H1 (cell line): ENCODE measurements around the gene PCCA. TPM values are rescaled to one million over a fixed set of nuclear protein-coding genes. Genes with fewer than 3 reads are reported as not detected.

Source experiments
- CTCF ChIA-PET: fragments of 300-600 bp; sonication (Branson Sonifier 250); formaldehyde crosslinking; loops from one replicate; lab custom pipeline; 2021; ENCODE audit not compliant: partially characterized antibody; lab: Charles Lee
- POLR2A ChIA-PET: fragments of 300-600 bp; sonication (Branson Sonifier 250); formaldehyde crosslinking; loops from one replicate; lab custom pipeline; 2021; ENCODE audit warnings: inconsistent platforms; ENCODE audit not compliant: partially characterized antibody; lab: Charles Lee
- DNase-seq, 2 experiments: peaks; one replicate each; pipeline versions ENCODE4 v3.0.0 to v3.0.0-alpha.2; 2010 to 2022; ENCODE audit warnings: low spot score in 2 of 2, low read depth in 1 of 2, mixed read lengths in 1 of 2
- FAIRE-seq: peaks from 2 replicates; lab custom pipeline; 2011; peaks lifted over from hg19 to GRCh38; lab: Jason Lieb, UNC
- H2AFZ ChIP-seq: 2 replicates; pipeline ENCODE4 v1.8.1; 2012; ENCODE audit warnings: low read length, inconsistent platforms
- H2AK5ac ChIP-seq: 2 replicates; pipeline ENCODE4 v1.6.1; 2013; ENCODE audit warnings: low read depth, low read length
- H2BK120ac ChIP-seq: replicated peaks from 2 replicates; pipeline ENCODE3; 2013; ENCODE audit warnings: low read depth, low read length, inconsistent platforms
- H2BK12ac ChIP-seq: 2 replicates; pipeline ENCODE4 v1.6.1; 2013; ENCODE audit warnings: low read depth, low read length
- H2BK15ac ChIP-seq: 2 replicates; pipeline ENCODE4 v1.6.1; 2013; ENCODE audit warnings: low read length
- H2BK20ac ChIP-seq: 2 replicates; pipeline ENCODE4 v1.6.1; 2013; ENCODE audit warnings: low read length
- H2BK5ac ChIP-seq: 2 replicates; pipeline ENCODE4 v1.6.1; 2013; ENCODE audit warnings: low read depth, low read length
- H3K14ac ChIP-seq: 2 replicates; pipeline ENCODE4 v1.6.1; 2013; ENCODE audit warnings: inconsistent platforms; ENCODE audit not compliant: insufficient read length
- H3K18ac ChIP-seq: 2 replicates; pipeline ENCODE4 v1.6.1; 2013; ENCODE audit warnings: low read length; ENCODE audit errors: extremely low read depth
- H3K23ac ChIP-seq: 2 replicates; pipeline ENCODE4 v1.6.1; 2013; ENCODE audit warnings: inconsistent platforms; ENCODE audit not compliant: insufficient read length
- H3K23me2 ChIP-seq: 2 replicates; pipeline ENCODE4 v1.6.1; 2013; ENCODE audit warnings: low read depth, low read length
- H3K27ac ChIP-seq: 2 replicates; pipeline ENCODE4 v1.6.1; 2011; ENCODE audit warnings: low read depth, low read length, inconsistent platforms
- H3K27me3 ChIP-seq, 4 experiments: replicated peaks in 1 of 4; 1 replicate in 1 of 4; 2 replicates in 3 of 4; pipeline versions ENCODE4 v1.6.1 to v1.8.1; 2011 to 2013; ENCODE audit warnings: low read length in 3 of 4, mild to moderate bottlenecking in 3 of 4, inconsistent platforms in 2 of 4, mixed read lengths in 2 of 4, moderate library complexity in 1 of 4; ENCODE audit not compliant: control insufficient read depth in 3 of 4, insufficient read depth in 3 of 4; ENCODE audit errors: extremely low read depth in 1 of 4
- H3K36me3 ChIP-seq, 4 experiments: 2 replicates each; pipeline versions ENCODE4 v1.6.1 to v1.8.1; 2011 to 2013; ENCODE audit warnings: mild to moderate bottlenecking in 4 of 4, low read length in 3 of 4, moderate library complexity in 2 of 4, control low read depth in 1 of 4, inconsistent platforms in 1 of 4; ENCODE audit not compliant: insufficient read depth in 4 of 4, control insufficient read depth in 2 of 4
- H3K4ac ChIP-seq: replicated peaks from 2 replicates; pipeline ENCODE3; 2013; ENCODE audit warnings: low read length, low read depth, mixed read lengths, inconsistent platforms; ENCODE audit not compliant: insufficient read length
- H3K4me1 ChIP-seq, 4 experiments: replicated peaks in 1 of 4; 1 replicate in 1 of 4; 2 replicates in 3 of 4; pipeline versions ENCODE4 v1.6.1 to v1.8.1; 2011 to 2013; ENCODE audit warnings: low read length in 3 of 4, inconsistent platforms in 2 of 4, mixed read lengths in 1 of 4; ENCODE audit not compliant: insufficient read depth in 4 of 4, control insufficient read depth in 3 of 4
- H3K4me2 ChIP-seq, 2 experiments: 2 replicates each; pipeline versions ENCODE4 v1.6.1 to v1.8.1; 2011 to 2013; ENCODE audit warnings: low read depth in 2 of 2, low read length in 2 of 2, control low read depth in 1 of 2, inconsistent platforms in 1 of 2, mild to moderate bottlenecking in 1 of 2; ENCODE audit not compliant: insufficient read depth in 1 of 2
- H3K4me3 ChIP-seq, 4 experiments: fragments of 200-600, 300-600 bp in 1 of 4; sonication (generic), shearing (Covaris generic), sonication (Bioruptor Twin) in 1 of 4; 2 replicates each; pipeline versions ENCODE4 v1.5.1 to v1.8.1; 2011 to 2016; ENCODE audit warnings: low read length in 4 of 4, low read depth in 3 of 4, control low read depth in 2 of 4, inconsistent platforms in 2 of 4, mild to moderate bottlenecking in 2 of 4, mixed read lengths in 1 of 4, moderate library complexity in 1 of 4; ENCODE audit not compliant: insufficient read depth in 2 of 4; ENCODE audit errors: extremely low read depth in 1 of 4
- H3K56ac ChIP-seq: replicated peaks from 2 replicates; pipeline ENCODE3; 2013; ENCODE audit warnings: low read depth, mild to moderate bottlenecking, mixed read lengths, low read length, inconsistent platforms; ENCODE audit not compliant: insufficient read length
- H3K79me1 ChIP-seq: 2 replicates; pipeline ENCODE4 v1.6.1; 2013; ENCODE audit warnings: low read depth, low read length, control low read depth
- H3K79me2 ChIP-seq, 2 experiments: 2 replicates each; pipeline versions ENCODE4 v1.6.1 to v1.8.1; 2012 to 2013; ENCODE audit warnings: low read length in 2 of 2, mild to moderate bottlenecking in 2 of 2, inconsistent platforms in 1 of 2; ENCODE audit not compliant: insufficient read depth in 2 of 2, control insufficient read depth in 1 of 2
- H3K9ac ChIP-seq, 4 experiments: replicated peaks in 1 of 4; 1 replicate in 1 of 4; 2 replicates in 3 of 4; pipeline versions ENCODE4 v1.6.1 to v1.8.1; 2011 to 2013; ENCODE audit warnings: low read depth in 3 of 4, low read length in 3 of 4, control low read depth in 2 of 4, mild to moderate bottlenecking in 2 of 4, moderate library complexity in 2 of 4, inconsistent platforms in 1 of 4; ENCODE audit errors: extremely low read depth in 1 of 4
- H3K9me3 ChIP-seq, 2 experiments: 2 replicates each; pipeline versions ENCODE4 v1.6.1 to v1.8.1; 2012 to 2013; ENCODE audit warnings: mild to moderate bottlenecking in 2 of 2, moderate library complexity in 2 of 2, control low read depth in 1 of 2, inconsistent platforms in 1 of 2, low read depth in 1 of 2, low read length in 1 of 2, mixed read lengths in 1 of 2; ENCODE audit not compliant: insufficient read depth in 2 of 2
- H4K20me1 ChIP-seq, 2 experiments: replicated peaks in 1 of 2; 2 replicates each; pipeline versions ENCODE3 to v1.8.1; 2011 to 2013; ENCODE audit warnings: inconsistent platforms in 2 of 2, low read length in 2 of 2, mild to moderate bottlenecking in 1 of 2; ENCODE audit not compliant: insufficient read depth in 2 of 2, control insufficient read depth in 1 of 2
- H4K5ac ChIP-seq: 2 replicates; pipeline ENCODE4 v1.6.1; 2013; ENCODE audit warnings: low read length, low read depth, mixed read lengths, inconsistent platforms; ENCODE audit not compliant: insufficient read length
- H4K8ac ChIP-seq: 2 replicates; pipeline ENCODE4 v1.8.0; 2013; ENCODE audit warnings: mild to moderate bottlenecking, moderate library complexity, low read length, inconsistent platforms; ENCODE audit not compliant: insufficient read depth; ENCODE audit errors: extremely low read depth
- H4K91ac ChIP-seq: replicated peaks from 2 replicates; pipeline ENCODE3; 2013; ENCODE audit warnings: low read length, mixed read lengths, inconsistent platforms; ENCODE audit not compliant: insufficient read length
- CEBPB ChIP-seq: IDR thresholded peaks from 2 replicates; pipeline ENCODE4 v1.6.1; 2012; ENCODE audit warnings: low read depth, low read length
- CHD1 ChIP-seq: IDR thresholded peaks from 2 replicates; pipeline ENCODE4 v1.6.1; 2012; ENCODE audit warnings: low read depth, low read length, improper control_type of control experiment
- EZH2 ChIP-seq: fragments of 200-600 bp; sonication (generic); IDR thresholded peaks from 2 replicates; pipeline ENCODE4 v1.7.1; 2012; ENCODE audit warnings: low read depth, mild to moderate bottlenecking, moderate library complexity, low read length, inconsistent platforms; ENCODE audit not compliant: severe bottlenecking
- HDAC2 ChIP-seq, 2 experiments: fragments of 300-600 bp in 1 of 2; sonication (generic) in 1 of 2; IDR thresholded peaks; 2 replicates each; pipeline ENCODE4 v1.6.1; 2011 to 2012; ENCODE audit warnings: low read depth in 2 of 2, low read length in 2 of 2, mild to moderate bottlenecking in 2 of 2, moderate library complexity in 2 of 2, borderline replicate concordance in 1 of 2, inconsistent platforms in 1 of 2
- KDM1A ChIP-seq: fragments of 200-600, 300-600 bp; sonication (generic); IDR thresholded peaks from 2 replicates; pipeline ENCODE4 v1.7.1; 2016; ENCODE audit warnings: mild to moderate bottlenecking, low read length, borderline replicate concordance
- MAX ChIP-seq: IDR thresholded peaks from 2 replicates; pipeline ENCODE4 v1.6.1; 2012; ENCODE audit warnings: inconsistent platforms
- NRF1 ChIP-seq: IDR thresholded peaks from 2 replicates; pipeline ENCODE4 v1.6.1; 2011; ENCODE audit warnings: mild to moderate bottlenecking, low read depth, low read length, improper control_type of control experiment
- RNF2 ChIP-seq: fragments of 200-900, 300-1000 bp; sonication (generic); IDR thresholded peaks from 2 replicates; pipeline ENCODE4 v1.7.1; 2016; ENCODE audit warnings: borderline replicate concordance, low read depth, mild to moderate bottlenecking, antibody characterized with exemption, low read length; ENCODE audit not compliant: poor library complexity, severe bottlenecking; ENCODE audit errors: missing control alignments
- RXRA ChIP-seq: IDR thresholded peaks from 2 replicates; pipeline ENCODE4 v1.6.1; 2011; ENCODE audit warnings: low read depth, mild to moderate bottlenecking, low read length, moderate library complexity; ENCODE audit not compliant: insufficient read depth
- SAP30 ChIP-seq: fragments of 300-600 bp; sonication (generic); IDR thresholded peaks from 2 replicates; pipeline ENCODE4 v1.7.1; 2012; ENCODE audit warnings: low read length, moderate library complexity, mild to moderate bottlenecking, inconsistent platforms; ENCODE audit not compliant: insufficient read depth, insufficient replicate concordance
- YY1 ChIP-seq: IDR thresholded peaks from 2 replicates; pipeline ENCODE4 v1.6.1; 2011; ENCODE audit warnings: low read depth, mild to moderate bottlenecking, low read length
- WGBS, 2 experiments: shearing (Covaris generic) in 1 of 2; methylation state at CpG; one replicate each; pipeline versions ENCODE4 v1.1.6 to v1.1.7; 2013 to 2015; ENCODE audit warnings: low lambda C conversion rate in 2 of 2, mixed read lengths in 2 of 2, inconsistent platforms in 1 of 2, low coverage in 1 of 2, missing lambda C conversion rate in 1 of 2; ENCODE audit not compliant: insufficient replicate concordance in 2 of 2, insufficient coverage in 1 of 2, insufficient read length in 1 of 2; ENCODE audit errors: extremely low coverage in 1 of 2, missing lambda C conversion rate in 1 of 2; 5-methylcytosine and 5-hydroxymethylcytosine counted together
- polyA plus RNA-seq, 7 experiments: library from polyadenylated mRNA; depleted of rRNA in 3 of 7; stranded (reverse) in 5 of 7; unstranded in 2 of 7; fragments of >200 nt in 5 of 7; fragments of 200-250 nt in 2 of 7; gene quantifications; 1 replicate in 5 of 7; 2 replicates in 1 of 7; 4 replicates in 1 of 7; pipeline versions ENCODE4 v1.2.1 to v1.2.3, GENCODE V29; 2011 to 2013; ENCODE audit warnings: missing spikeins in 2 of 7, mixed read lengths in 2 of 7
- total RNA-seq: library from RNA; stranded (reverse); fragmentation: NEBNext Ultra II Directional; extraction: Animal tissue kit (Norgen Biotek cat#: 25700); gene quantifications from 2 replicates; pipeline ENCODE4 v1.2.1, GENCODE V29; 2021

Gene PCCA
- total and polyA plus RNA-seq, 2 of the 8 experiments (the other 6 are each of a cell fraction or from before 2014, with no cell fraction given), result 18.4 to 49.8 TPM

- Histone ChIP-seq H2BK12ac (peak overlapping the region; percentile 43; the same call in 1 of the 2 replicates), H3K27ac (no peak overlapping the region), H4K8ac (no peak overlapping the region), H3K4me1 (peaks cover 0 to 32% (median 15%) of the 10 kb centered on the region in 4 experiments; a peak in 6 of 7 replicates), H3K14ac (no peak overlapping the region), H3K4me2 (no peak overlapping the region), H3K9me3 (no peaks in the 10 kb centered on the region), H3K79me2 (no peaks in the 10 kb centered on the region), H3K27me3 (no peaks in the 10 kb centered on the region), H2BK5ac (peak overlapping the region; percentile 57; the same call in 1 of the 2 replicates), H2BK120ac (no peak overlapping the region), H2AFZ (no peak overlapping the region), H3K9ac (no peak overlapping the region), H4K91ac (peak overlapping the region; percentile 42), H4K5ac (no peak overlapping the region), H2BK20ac (no peak overlapping the region), H3K56ac (no peak overlapping the region), H3K79me1 (no peaks in the 10 kb centered on the region), H3K4me3 (no peak overlapping the region), H3K23ac (no peak overlapping the region), H3K23me2 (no peaks in the 10 kb centered on the region), H2AK5ac (no peak overlapping the region), H3K4ac (no peak overlapping the region), H2BK15ac (no peak overlapping the region), H3K36me3 (no peaks in the 10 kb centered on the region), H3K18ac (no peak overlapping the region), H4K20me1 (no peaks in the 10 kb centered on the region)
- FAIRE-seq, result no peak
- WGBS, 2 experiments, result 93% methylated on average over 9 of the region's 9 CpGs; no CpG with 5 or more reads in 1 of the 2 experiments
- DNase-seq, result no peak
- ChIA-PET POLR2A (no interaction called here), CTCF (interaction anchor here (0.6 to 0.7 kb wide), 2 partner anchors 381 to 892 kb away, joined by 3 read pairs; no protein-coding TSS in a partner anchor)
- TF ChIP-seq SAP30 (no peak), RXRA (no peak), CHD1 (no peak), HDAC2 (IDR thresholded peaks at IDR 0.05; ENCODE audit: borderline replicate concordance in 1 of 2, low read depth in 2 of 2, low read length in 2 of 2) (no peak), KDM1A (no peak), RNF2 (no peak), CEBPB (no peak), MAX (no peak), YY1 (no peak), NRF1 (no peak), EZH2 (no peak)
Measured at GRCh38 chr13:100506600-100507422, 417.9 kb downstream of the PCCA start.
